Measurements from ENCODE around the gene SLC2A13. TPM values are rescaled to one million over a fixed set of nuclear protein-coding genes. Genes with fewer than 3 reads are reported as not detected.
"Not testable (repeated sequence)": the region's sequence is repeated elsewhere in the genome, so short reads cannot be mapped to it uniquely, and the experiment has no call there.

The SLC2A13 gene
- total RNA-seq, 1 experiment from 2014 or later = 1.7 TPM

DNA sequence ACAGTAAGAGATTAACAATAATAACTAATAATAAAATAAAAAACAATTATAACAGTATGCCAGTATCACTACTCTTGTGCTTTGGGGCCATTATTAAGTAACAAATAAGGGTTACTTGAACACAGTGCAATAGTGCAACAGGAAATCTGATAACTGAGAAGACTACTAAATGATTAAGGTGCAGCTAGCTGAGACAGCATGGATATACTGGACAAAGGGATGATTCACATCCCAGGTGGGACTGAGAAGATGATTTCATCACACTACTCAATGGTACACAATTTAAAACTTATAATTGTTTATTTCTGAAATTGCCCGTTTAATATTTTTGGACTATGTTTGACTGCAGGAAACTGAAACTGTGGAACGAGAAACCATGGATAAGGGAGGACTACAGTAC, 317.6 kb downstream of the SLC2A13 start:
- intact Hi-C loops (cut with micrococcal nuclease) = no loop called here
- BruUV-seq (replicated peaks) = no TSS peak
- TF ChIP-seq, protein P1, sequence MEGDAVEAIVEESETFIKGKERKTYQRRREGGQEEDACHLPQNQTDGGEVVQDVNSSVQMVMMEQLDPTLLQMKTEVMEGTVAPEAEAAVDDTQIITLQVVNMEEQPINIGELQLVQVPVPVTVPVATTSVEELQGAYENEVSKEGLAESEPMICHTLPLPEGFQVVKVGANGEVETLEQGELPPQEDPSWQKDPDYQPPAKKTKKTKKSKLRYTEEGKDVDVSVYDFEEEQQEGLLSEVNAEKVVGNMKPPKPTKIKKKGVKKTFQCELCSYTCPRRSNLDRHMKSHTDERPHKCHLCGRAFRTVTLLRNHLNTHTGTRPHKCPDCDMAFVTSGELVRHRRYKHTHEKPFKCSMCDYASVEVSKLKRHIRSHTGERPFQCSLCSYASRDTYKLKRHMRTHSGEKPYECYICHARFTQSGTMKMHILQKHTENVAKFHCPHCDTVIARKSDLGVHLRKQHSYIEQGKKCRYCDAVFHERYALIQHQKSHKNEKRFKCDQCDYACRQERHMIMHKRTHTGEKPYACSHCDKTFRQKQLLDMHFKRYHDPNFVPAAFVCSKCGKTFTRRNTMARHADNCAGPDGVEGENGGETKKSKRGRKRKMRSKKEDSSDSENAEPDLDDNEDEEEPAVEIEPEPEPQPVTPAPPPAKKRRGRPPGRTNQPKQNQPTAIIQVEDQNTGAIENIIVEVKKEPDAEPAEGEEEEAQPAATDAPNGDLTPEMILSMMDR (IDR thresholded peaks at IDR 0.05; ENCODE audit: unreplicated experiment) = no peak
- Mint-ChIP-seq H3K4me3 (ENCODE audit: unreplicated experiment) (no peak overlapping the region), H3K36me3 (ENCODE audit: insufficient read depth, unreplicated experiment) (no peaks in the 10 kb centered on the region), H3K4me1 (ENCODE audit: insufficient read depth, unreplicated experiment) (no peaks in the 10 kb centered on the region), H3K9me3 (ENCODE audit: unreplicated experiment) (no peaks in the 10 kb centered on the region), H3K27me3 (ENCODE audit: insufficient read depth, unreplicated experiment) (no peaks in the 10 kb centered on the region), H3K27ac (ENCODE audit: low read depth, unreplicated experiment) (no peak overlapping the region)
- peak; percentile 8 for DNase-seq (ENCODE audit: unreplicated experiment)
- ChIA-PET POLR2A (no interaction called here), CTCF (no interaction called here)

- H3K36me3 Mint-ChIP-seq (ENCODE audit: insufficient read depth, unreplicated experiment); H3K27me3 Mint-ChIP-seq (ENCODE audit: insufficient read depth, unreplicated experiment); H3K27ac Mint-ChIP-seq (ENCODE audit: low read depth, unreplicated experiment); POLR2A ChIA-PET; DNase-seq (ENCODE audit: unreplicated experiment); intact Hi-C loops (cut with micrococcal nuclease); BruUV-seq (replicated peaks); H3K4me1 Mint-ChIP-seq (ENCODE audit: insufficient read depth, unreplicated experiment); H3K9me3 Mint-ChIP-seq (ENCODE audit: unreplicated experiment); H3K4me3 Mint-ChIP-seq (ENCODE audit: unreplicated experiment): not testable (repeated sequence)
- CTCF ChIA-PET = interaction anchor here (0.6 kb wide), 1 partner anchor 206 kb away, joined by 3 read pairs; no protein-coding TSS in a partner anchor
Observed at GRCh38 chr12:39785814-39786213, 320.1 kb downstream of the SLC2A13 start.

- intact Hi-C loops (cut with micrococcal nuclease) = no loop called here
- Mint-ChIP-seq H3K4me1 (ENCODE audit: insufficient read depth, unreplicated experiment) (peaks cover 5% of the 10 kb centered on the region), H3K27me3 (ENCODE audit: insufficient read depth, unreplicated experiment) (no peaks in the 10 kb centered on the region), H3K4me3 (ENCODE audit: unreplicated experiment) (no peak overlapping the region), H3K36me3 (ENCODE audit: insufficient read depth, unreplicated experiment) (no peaks in the 10 kb centered on the region), H3K27ac (ENCODE audit: low read depth, unreplicated experiment) (no peak overlapping the region), H3K9me3 (ENCODE audit: unreplicated experiment) (no peaks in the 10 kb centered on the region)
- ChIA-PET POLR2A (no interaction called here), CTCF (no interaction called here)
- TF ChIP-seq, protein P1 (IDR thresholded peaks at IDR 0.05; ENCODE audit: unreplicated experiment) = no peak
- BruUV-seq (replicated peaks) = no TSS peak
- DNase-seq (ENCODE audit: unreplicated experiment) = no peak
Observed at GRCh38 chr12:39782026-39782545, 323.8 kb downstream of the SLC2A13 start.

GRCh38 chr12:39780913-39781446, 324.9 kb downstream of the SLC2A13 start:
- Mint-ChIP-seq H3K4me1 (ENCODE audit: insufficient read depth, unreplicated experiment) (peaks cover 5% of the 10 kb centered on the region), H3K27me3 (ENCODE audit: insufficient read depth, unreplicated experiment) (no peaks in the 10 kb centered on the region), H3K36me3 (ENCODE audit: insufficient read depth, unreplicated experiment) (no peaks in the 10 kb centered on the region), H3K9me3 (ENCODE audit: unreplicated experiment) (no peaks in the 10 kb centered on the region), H3K4me3 (ENCODE audit: unreplicated experiment) (no peak overlapping the region), H3K27ac (ENCODE audit: low read depth, unreplicated experiment) (no peak overlapping the region)
- intact Hi-C loops (cut with micrococcal nuclease) = no loop called here
- TF ChIP-seq, protein P1 (IDR thresholded peaks at IDR 0.05; ENCODE audit: unreplicated experiment) = no peak
- ChIA-PET CTCF (interaction anchor here (1.0 kb wide), 1 partner anchor 17 kb away, joined by 3 read pairs; no protein-coding TSS in a partner anchor), POLR2A (interaction anchor here (0.6 kb wide), 1 partner anchor 16 kb away, joined by 3 read pairs; no protein-coding TSS in a partner anchor)
- no peak for DNase-seq (ENCODE audit: unreplicated experiment)
- BruUV-seq (replicated peaks) = no TSS peak

Data from MCF 10A (cell line).